Caco-2 (cell line): ENCODE results near the gene VAC14. TPM values are rescaled to one million over a fixed set of nuclear protein-coding genes. Genes with fewer than 3 reads are reported as not detected.

Experiments used
- BruUV-seq: library from RNA; stranded (reverse); fragments of 400-500 nt; replicated peaks from 2 replicates; lab custom pipeline; 2021; lab: Mats Ljungman, UMichigan
- CTCF ChIA-PET: fragments of 300-600 bp; sonication (Branson Sonifier 250); formaldehyde crosslinking; loops from one replicate; lab custom pipeline; 2022; ENCODE audit warnings: antibody characterized with exemption; lab: Charles Lee
- POLR2A ChIA-PET: fragments of 300-600 bp; sonication (Branson Sonifier 250); formaldehyde crosslinking; loops from one replicate; lab custom pipeline; 2022; ENCODE audit warnings: antibody characterized with exemption; lab: Charles Lee
- DNase-seq, 2 experiments: peaks; one replicate each; pipeline versions ENCODE4 v3.0.0 to v3.0.0-alpha.2; 2020 to 2022
- H3K27me3 ChIP-seq: replicated peaks from 2 replicates; pipeline ENCODE4 v1.6.0; 2011; ENCODE audit warnings: low read length; ENCODE audit not compliant: control insufficient read depth, insufficient read depth
- H3K36me3 ChIP-seq: 2 replicates; pipeline ENCODE4 v1.5.1; 2011; ENCODE audit warnings: low read length; ENCODE audit not compliant: control insufficient read depth, insufficient read depth
- H3K4me1 ChIP-seq: fragments of 250-450 bp; sonication (Bioruptor Pico); 2 replicates; pipeline ENCODE4 v1.5.1; 2020; ENCODE audit warnings: mild to moderate bottlenecking
- H3K4me3 ChIP-seq: 2 replicates; pipeline ENCODE4 v1.5.1; 2011; ENCODE audit warnings: low read depth, mild to moderate bottlenecking, control low read depth, low read length
- H3K9me3 ChIP-seq: fragments of 250-450 bp; sonication (Bioruptor Pico); 2 replicates; pipeline ENCODE4 v1.5.1; 2020; ENCODE audit warnings: mild to moderate bottlenecking, moderate library complexity
- H3K27ac Mint-ChIP-seq: one replicate; pipeline ENCODE4 v1.8.0; 2022; ENCODE audit warnings: mixed read lengths; ENCODE audit not compliant: unreplicated experiment
- H3K27me3 Mint-ChIP-seq: one replicate; pipeline ENCODE4 v1.8.0; 2022; ENCODE audit warnings: mixed read lengths; ENCODE audit not compliant: insufficient read depth, unreplicated experiment
- H3K36me3 Mint-ChIP-seq: one replicate; pipeline ENCODE4 v1.8.0; 2022; ENCODE audit warnings: mild to moderate bottlenecking, mixed read lengths; ENCODE audit not compliant: insufficient read depth, unreplicated experiment
- H3K4me1 Mint-ChIP-seq: one replicate; pipeline ENCODE4 v1.8.0; 2022; ENCODE audit warnings: low read depth, mixed read lengths; ENCODE audit not compliant: unreplicated experiment
- H3K4me3 Mint-ChIP-seq: one replicate; pipeline ENCODE4 v1.8.0; 2022; ENCODE audit warnings: mild to moderate bottlenecking, moderate library complexity, mixed read lengths; ENCODE audit not compliant: unreplicated experiment
- H3K9me3 Mint-ChIP-seq: one replicate; pipeline ENCODE4 v1.8.0; 2022; ENCODE audit warnings: mixed read lengths; ENCODE audit not compliant: unreplicated experiment
- intact Hi-C: fragments of 100-400 bp; cut with micrococcal nuclease; formaldehyde crosslinking; loops from one replicate; pipeline ENCODE4 v1.10.0; 2022; ENCODE audit not compliant: unreplicated experiment
- total RNA-seq: library from RNA; stranded (reverse); gene quantifications from 2 replicates; pipeline ENCODE4 v1.2.3, GENCODE V29; 2022
- TF ChIP-seq, protein P1 (sequence below), 2 experiments: fragments of 200-600 bp in 1 of 2; IDR thresholded peaks; 1 replicate in 1 of 2; 2 replicates in 1 of 2; pipeline versions ENCODE4 v1.5.1 to v1.8.0; 2011 to 2022; ENCODE audit warnings: antibody characterized with exemption in 1 of 2, control low read depth in 1 of 2, inconsistent platforms in 1 of 2, low read depth in 1 of 2, low read length in 1 of 2, mild to moderate bottlenecking in 1 of 2, moderate library complexity in 1 of 2; ENCODE audit not compliant: insufficient read depth in 1 of 2, severe bottlenecking in 1 of 2, unreplicated experiment in 1 of 2

Gene VAC14
- total RNA-seq, 1 experiment from 2014 or later: 63.5 TPM

DNA sequence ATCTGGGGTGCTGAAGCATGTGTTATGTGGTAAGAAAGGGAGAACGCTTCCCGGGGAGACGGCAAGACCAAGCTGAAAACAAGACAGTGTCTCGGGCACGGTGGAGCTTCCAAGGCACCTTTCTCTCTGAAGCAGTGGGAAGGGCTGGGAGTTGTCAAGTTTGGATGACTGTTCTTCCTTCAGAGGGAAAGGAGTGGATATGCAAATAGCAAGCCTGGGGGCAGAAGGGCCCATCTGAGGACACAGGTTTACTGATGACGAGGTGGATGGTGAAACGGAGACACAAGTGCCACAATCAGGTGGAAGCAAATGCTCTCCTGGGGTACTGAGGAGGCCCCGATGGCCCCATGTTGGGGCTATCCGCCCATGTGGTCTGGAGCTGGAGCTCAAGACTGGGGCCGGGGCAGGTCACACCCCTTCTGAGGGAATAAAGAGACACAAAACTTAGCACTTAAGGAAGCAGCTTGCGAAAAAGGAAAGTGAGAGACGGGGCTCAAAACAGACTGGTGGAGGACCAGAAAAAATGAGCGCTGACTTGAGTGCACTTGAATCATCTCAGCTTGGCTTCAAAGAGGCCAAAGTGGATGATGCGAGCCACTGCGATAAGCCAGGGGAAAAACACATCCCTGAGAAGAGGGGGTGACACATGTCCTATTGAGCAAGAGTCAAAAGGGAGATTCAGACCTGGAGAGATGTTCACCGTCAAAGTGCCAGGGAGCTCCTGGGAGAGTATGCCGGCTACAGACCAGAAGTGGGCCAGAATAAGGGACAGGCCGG lies 80.3 kb downstream of the VAC14 start:
- intact Hi-C loops: no loop called here
- no peak overlapping the region for H3K27ac Mint-ChIP-seq
- H3K9me3 Mint-ChIP-seq: no peaks in the 10 kb centered on the region
- Histone ChIP-seq H3K4me1 (peaks cover 14% of the 10 kb centered on the region), H3K36me3 (no peaks in the 10 kb centered on the region; the same call in none of the 2 replicates), H3K9me3 (no peaks in the 10 kb centered on the region), H3K4me3 (no peak overlapping the region), H3K27me3 (no peaks in the 10 kb centered on the region)
- ChIA-PET POLR2A (no interaction called here), CTCF (interaction anchor here (0.8 kb wide), 1 partner anchor 17 kb away, joined by 3 read pairs; no protein-coding TSS in a partner anchor)
- no peaks in the 10 kb centered on the region for H3K27me3 Mint-ChIP-seq
- TF ChIP-seq, protein P1, sequence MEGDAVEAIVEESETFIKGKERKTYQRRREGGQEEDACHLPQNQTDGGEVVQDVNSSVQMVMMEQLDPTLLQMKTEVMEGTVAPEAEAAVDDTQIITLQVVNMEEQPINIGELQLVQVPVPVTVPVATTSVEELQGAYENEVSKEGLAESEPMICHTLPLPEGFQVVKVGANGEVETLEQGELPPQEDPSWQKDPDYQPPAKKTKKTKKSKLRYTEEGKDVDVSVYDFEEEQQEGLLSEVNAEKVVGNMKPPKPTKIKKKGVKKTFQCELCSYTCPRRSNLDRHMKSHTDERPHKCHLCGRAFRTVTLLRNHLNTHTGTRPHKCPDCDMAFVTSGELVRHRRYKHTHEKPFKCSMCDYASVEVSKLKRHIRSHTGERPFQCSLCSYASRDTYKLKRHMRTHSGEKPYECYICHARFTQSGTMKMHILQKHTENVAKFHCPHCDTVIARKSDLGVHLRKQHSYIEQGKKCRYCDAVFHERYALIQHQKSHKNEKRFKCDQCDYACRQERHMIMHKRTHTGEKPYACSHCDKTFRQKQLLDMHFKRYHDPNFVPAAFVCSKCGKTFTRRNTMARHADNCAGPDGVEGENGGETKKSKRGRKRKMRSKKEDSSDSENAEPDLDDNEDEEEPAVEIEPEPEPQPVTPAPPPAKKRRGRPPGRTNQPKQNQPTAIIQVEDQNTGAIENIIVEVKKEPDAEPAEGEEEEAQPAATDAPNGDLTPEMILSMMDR (IDR thresholded peaks at IDR 0.05; ENCODE audit: insufficient read depth in 1 of 2, low read depth in 1 of 2, low read length in 1 of 2, severe bottlenecking in 1 of 2, unreplicated experiment in 1 of 2): no peak
- H3K36me3 Mint-ChIP-seq: peaks cover 8% of the 10 kb centered on the region
- BruUV-seq: no TSS peak
- no peak for DNase-seq
- no peak overlapping the region for H3K4me3 Mint-ChIP-seq
- no peaks in the 10 kb centered on the region for H3K4me1 Mint-ChIP-seq

DNA sequence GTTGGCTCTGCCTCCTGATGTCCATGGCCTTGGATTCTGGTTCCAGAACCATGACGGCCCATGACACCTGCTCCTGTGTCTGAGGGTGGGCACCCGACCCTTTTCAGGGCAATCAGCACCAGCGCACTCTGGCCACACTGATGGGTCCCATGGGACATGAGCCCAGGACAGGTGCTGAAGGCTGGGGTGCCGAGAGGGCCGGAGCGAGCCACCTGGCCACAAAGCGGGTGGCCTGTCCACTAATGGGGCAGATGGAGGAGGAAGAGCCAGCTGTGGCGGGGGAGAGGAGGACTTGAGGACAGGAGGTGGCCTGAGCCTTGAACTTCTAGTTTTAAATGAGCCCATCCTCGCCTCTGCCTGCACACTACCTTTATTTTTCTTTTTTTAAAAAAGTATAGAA lies 83.9 kb downstream of the VAC14 start:
- Mint-ChIP-seq H3K9me3 (no peaks in the 10 kb centered on the region), H3K27me3 (no peaks in the 10 kb centered on the region), H3K4me3 (no peak overlapping the region), H3K27ac (no peak overlapping the region), H3K36me3 (peaks cover 13% of the 10 kb centered on the region), H3K4me1 (no peaks in the 10 kb centered on the region)
- Histone ChIP-seq H3K4me3 (no peak overlapping the region), H3K4me1 (no peaks in the 10 kb centered on the region), H3K9me3 (no peaks in the 10 kb centered on the region), H3K36me3 (no peaks in the 10 kb centered on the region; the same call in none of the 2 replicates), H3K27me3 (no peaks in the 10 kb centered on the region)
- intact Hi-C loops: no loop called here
- POLR2A ChIA-PET: no interaction called here
- BruUV-seq: no TSS peak
- CTCF ChIA-PET: no interaction called here
- DNase-seq: no peak
- TF ChIP-seq, protein P1 (IDR thresholded peaks at IDR 0.05; ENCODE audit: insufficient read depth in 1 of 2, low read depth in 1 of 2, low read length in 1 of 2, severe bottlenecking in 1 of 2, unreplicated experiment in 1 of 2): no peak

DNA sequence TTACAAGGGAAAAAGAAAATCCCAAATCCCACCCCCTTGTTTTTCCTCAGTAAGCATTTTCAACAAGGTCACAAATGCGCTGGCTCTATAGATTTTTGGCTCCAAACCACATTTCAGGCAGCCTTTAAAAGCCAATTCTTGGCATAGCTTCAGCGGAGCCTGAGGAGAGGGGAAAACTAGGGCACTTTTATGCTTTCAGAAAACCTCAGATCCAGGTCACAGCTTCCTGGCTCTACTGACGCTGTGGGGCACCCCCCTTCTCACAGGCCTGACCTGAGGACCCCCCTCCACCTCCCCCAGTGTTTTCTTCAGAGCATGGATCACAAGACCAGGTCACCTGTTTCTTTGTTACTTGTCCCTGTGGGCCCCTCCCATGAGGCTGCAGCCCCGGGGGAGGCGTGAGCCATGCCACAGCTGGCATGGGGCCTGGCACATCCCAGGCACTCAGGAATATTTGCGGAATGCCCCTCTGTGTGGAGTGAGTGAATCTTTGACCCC lies 85.0 kb downstream of the VAC14 start:
- H3K27me3 ChIP-seq: no peaks in the 10 kb centered on the region
- H3K4me3 Mint-ChIP-seq: no peak overlapping the region
- H3K4me1 ChIP-seq: no peaks in the 10 kb centered on the region
- H3K4me1 Mint-ChIP-seq: no peaks in the 10 kb centered on the region
- H3K9me3 ChIP-seq: no peaks in the 10 kb centered on the region
- TF ChIP-seq, protein P1 (IDR thresholded peaks at IDR 0.05; ENCODE audit: insufficient read depth in 1 of 2, low read depth in 1 of 2, low read length in 1 of 2, severe bottlenecking in 1 of 2, unreplicated experiment in 1 of 2): no peak
- no peaks in the 10 kb centered on the region; the same call in 1 of the 2 replicates for H3K36me3 ChIP-seq
- no peaks in the 10 kb centered on the region for H3K9me3 Mint-ChIP-seq
- no peak overlapping the region for H3K27ac Mint-ChIP-seq
- H3K36me3 Mint-ChIP-seq: peaks cover 14% of the 10 kb centered on the region
- intact Hi-C loops: no loop called here
- POLR2A ChIA-PET: no interaction called here
- no peaks in the 10 kb centered on the region for H3K27me3 Mint-ChIP-seq
- no peak for DNase-seq
- no peak overlapping the region for H3K4me3 ChIP-seq
- CTCF ChIA-PET: no interaction called here
- BruUV-seq: no TSS peak
